ENCODE measurements around the gene KCNG3.

KCNG3 gene

GRCh38 chr2:42486145-42486906 is 7.5 kb downstream of the KCNG3 start:
- no peak for DNase-seq (ENCODE audit: low read depth)

GRCh38 chr2:42480402-42480801 is 13.4 kb downstream of the KCNG3 start:
- DNase-seq (ENCODE audit: low read depth) = no peak

DNA sequence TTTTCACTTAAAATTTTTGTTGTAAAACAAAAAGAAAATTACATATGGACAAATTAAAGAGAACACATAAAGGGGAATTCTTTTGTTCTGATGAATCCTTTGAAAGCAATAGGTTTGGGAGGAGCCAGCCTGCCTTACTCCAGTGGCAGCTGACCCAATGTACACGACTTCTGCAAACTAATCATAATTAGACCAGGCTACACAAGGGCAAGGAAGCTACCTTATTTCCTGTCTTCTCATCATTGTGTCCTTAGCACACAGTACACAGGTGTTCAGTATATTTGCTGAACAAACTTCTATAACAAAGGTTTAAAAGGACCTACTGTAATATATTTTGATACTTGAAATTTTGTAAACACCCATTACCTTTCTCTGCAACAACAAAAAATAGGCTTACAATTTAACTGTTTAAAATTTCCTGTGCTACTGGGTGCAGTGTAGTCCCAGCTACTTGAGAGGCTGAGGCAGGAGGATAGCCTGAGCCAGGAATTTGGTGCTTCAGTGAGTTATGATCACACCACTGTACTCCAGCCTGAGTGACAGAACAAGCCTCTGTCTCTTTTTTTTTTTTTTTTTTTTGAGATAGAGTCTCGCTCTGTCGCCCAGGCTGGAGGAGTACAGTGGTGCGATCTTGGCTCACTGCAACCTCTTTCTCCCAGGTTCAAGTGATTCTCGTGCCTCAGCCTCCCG is 18.9 kb downstream of the KCNG3 start:
- DNase-seq (ENCODE audit: low read depth) = no peak

DNA sequence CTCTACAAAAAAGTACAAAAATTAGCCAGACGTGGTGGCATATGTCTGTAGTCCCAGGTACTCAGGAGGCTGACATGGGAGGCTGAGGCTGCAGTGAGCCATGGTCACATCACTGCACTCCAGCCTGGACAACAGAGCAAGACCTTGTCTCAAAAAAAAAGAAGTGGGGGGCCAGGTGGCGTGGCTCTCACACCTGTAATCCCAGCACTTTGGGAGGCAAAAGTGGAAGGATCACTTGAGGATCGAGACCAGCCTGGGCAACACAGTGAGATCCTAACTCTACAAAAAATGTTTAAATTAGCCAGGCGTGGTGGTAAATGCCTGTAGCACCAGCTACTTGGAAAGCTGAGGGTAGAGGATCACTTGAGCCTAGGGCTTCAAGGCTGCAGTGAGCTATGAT is 23.1 kb downstream of the KCNG3 start:
- DNase-seq (ENCODE audit: low read depth) = no peak

DNA sequence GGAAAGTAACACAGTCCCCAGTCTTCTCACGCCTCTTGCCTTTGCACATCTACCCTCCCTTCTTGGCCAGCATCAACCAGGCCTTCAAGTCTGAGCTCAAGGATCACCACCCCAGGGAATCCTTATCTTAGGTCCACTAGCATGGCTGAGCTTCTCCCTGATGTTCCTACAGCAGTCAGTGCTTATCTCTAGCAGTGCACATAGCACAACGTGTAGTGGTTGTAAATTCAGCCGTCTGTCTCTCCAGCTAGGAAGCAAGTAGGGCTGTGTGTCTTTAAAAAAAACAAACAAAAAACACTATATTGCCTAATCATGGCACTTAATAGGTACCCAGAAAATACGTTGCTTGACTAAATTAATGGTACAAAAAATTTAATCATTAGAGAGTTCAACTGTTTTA is 29.2 kb downstream of the KCNG3 start:
- DNase-seq (ENCODE audit: low read depth) = no peak

DNA sequence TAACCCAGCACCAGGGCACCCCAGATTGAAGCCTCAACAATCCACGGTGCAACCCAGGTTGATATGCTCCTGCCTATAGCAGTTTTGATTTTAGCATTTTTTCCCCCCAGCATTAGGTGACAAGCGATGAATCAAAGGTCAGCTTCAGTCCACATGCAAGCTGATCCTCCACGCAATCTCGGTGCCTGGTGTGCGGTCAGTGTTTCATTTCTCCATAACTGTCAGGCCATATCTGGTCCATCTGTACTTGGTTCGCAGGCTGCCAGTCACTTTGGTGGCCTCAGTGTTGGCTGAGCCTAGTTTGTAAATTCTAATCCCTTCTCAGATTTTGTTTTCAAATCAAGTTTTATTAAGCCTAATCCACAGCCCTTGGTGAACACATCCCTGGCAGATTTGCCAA is 30.2 kb downstream of the KCNG3 start:
- DNase-seq (ENCODE audit: low read depth) = no peak

DNA sequence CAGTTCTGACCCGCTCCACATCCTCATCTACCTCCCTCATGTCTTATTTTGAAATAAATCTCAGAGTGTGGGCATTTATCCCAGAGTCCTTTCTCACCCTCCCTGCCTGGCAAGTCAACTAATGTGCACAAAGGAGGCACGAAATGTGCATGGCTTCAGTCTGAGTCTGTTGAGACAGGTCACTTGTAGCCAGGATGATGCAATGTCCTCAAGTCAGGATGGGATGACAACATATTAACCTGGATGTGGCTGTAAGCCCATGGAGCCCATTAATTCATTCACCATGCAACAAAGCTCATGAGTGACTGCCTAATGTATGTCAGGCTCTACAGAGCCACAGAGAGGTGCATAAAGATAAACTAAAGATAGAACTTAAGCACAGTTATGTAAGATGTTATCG is 34.5 kb downstream of the KCNG3 start:
- no peak for DNase-seq (ENCODE audit: low read depth)

GRCh38 chr2:42458396-42458795 is 35.4 kb downstream of the KCNG3 start:
- DNase-seq (ENCODE audit: low read depth) = no peak

- no peak for DNase-seq (ENCODE audit: low read depth)
Measured at GRCh38 chr2:42457011-42457410, 36.8 kb downstream of the KCNG3 start.

DNA sequence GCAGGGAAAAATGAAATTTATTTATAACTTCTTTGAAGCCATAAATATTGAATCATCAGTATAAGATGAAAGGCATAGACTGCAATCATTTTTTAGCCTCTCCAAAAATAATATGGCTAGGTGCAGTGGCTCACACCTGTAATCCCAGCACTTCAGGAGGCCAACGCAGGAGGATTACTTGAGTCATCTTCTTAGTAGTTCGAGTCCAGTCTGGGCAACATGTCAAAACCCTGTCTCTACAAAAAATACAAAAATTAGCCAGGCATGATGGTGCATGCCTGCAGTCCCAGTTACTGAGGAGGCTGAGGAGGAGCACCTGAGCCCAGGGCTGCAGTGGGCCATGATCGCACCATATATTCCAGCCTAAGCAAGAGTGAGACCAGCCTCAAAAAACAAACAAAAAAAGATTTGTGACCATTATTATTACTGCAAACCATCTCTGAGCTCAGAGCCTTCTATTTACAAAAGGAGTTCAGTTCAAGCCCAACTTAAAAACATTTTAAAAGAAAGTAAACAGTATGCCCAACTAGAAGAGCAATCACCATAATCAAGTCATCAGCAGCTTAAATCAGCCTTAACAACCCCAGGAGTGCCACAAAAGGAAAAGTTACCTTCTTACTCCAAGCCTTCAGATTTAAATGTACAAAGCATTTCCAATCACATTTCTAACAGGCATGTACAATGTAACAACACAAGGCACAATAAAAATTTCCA is 37.5 kb downstream of the KCNG3 start:
- DNase-seq (ENCODE audit: low read depth) = no peak

- no peak for DNase-seq (ENCODE audit: low read depth)
Measured at GRCh38 chr2:42452545-42452944, 41.2 kb downstream of the KCNG3 start.

GRCh38 chr2:42450136-42450535 is 43.6 kb downstream of the KCNG3 start:
- no peak for DNase-seq (ENCODE audit: low read depth)

DNA sequence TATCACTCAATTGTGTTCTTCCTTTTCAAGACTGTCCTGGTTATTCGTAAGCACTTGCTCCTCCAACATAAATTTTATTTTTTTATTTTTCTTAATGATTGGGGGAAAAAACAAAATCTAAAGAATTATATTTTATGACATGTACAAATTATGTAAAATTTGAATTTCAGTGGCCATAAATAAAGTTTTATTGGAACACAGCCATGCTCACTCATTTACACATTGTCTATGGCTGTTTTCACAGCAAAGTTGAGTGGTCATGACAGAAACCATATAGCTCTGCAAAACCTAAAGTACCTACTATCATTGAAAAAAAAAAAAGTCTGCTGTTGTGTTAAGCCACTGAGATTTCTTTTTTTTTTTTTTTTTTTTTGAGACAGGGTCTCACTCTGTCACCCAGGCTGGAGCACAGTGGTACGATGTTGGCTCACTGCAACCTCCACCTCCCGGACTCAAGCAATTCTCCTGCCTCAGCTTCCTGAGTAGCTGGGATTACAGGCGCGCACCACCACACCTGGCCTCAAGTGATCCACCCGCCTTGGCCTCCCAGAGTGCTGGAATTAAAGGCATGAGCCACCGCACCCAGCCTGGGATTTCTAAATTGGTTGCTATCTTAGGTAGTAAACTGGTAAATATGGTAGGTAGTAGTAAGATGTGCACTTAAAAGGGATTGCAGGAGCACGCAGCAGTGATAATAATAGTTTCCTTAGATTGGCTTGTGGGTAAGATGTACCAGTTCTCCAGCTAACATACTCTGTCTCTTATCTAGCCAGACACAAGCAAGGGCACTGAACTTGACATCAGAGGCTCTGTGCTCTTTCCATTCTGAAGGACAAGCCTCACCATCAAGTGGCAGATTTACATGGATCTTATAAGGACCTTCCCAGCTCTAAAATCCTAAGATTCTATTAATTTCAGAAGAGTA is 44.4 kb downstream of the KCNG3 start:
- no peak for DNase-seq (ENCODE audit: low read depth)

DNA sequence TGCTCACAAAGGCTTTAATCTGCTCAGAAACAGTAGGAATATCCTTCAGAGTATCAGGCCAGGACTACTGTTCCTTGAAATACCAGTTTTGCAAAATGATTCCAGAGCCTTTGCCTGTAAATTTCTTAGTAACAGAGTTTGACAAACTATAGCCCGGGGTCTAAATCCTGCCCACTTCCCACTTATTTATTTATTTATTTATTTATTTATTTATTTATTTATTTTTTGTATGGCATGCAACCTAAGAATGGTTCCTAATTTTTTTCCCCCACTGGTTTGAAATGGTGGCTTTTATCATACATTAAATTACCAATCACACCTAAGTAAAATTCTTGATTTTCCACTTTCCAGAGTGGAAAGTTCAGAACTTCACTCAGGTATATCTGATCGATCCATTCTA is 45.6 kb downstream of the KCNG3 start:
- no peak for DNase-seq (ENCODE audit: low read depth)

DNA sequence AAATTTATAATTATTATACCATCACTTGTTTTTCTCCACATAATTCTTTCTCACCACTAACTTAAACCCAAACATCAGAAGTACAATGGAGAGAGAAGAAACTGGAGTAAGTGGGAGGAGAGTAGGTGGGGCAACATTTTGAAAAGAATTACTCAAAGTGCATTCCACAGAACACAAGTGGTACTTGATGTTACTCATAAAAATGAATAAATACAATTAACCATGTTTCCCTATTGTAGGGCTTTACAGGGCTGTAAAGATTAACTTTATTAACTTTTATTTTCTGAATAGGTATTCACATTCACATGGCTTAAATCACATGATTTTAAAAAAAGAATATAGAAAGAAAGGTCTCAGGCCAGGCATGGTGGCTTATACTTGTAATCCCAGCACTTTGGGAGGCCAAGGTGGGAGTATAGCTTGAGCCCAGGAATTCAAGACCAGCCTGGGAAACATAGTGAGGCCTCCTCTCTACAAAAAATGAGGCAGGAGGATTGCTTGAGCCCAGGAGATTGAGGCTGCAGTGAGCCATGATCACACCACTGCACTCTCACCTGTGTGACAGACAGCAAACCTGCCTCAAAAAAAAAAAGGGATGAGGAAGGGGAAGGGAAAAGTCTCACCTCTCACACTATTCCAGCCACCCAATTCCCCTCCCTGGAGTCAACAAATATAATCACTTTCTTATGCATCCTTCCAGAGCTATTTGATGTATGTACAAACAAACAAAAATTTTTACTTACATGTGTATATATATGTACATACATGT is 47.1 kb downstream of the KCNG3 start:
- no peak for DNase-seq (ENCODE audit: low read depth)

DNA sequence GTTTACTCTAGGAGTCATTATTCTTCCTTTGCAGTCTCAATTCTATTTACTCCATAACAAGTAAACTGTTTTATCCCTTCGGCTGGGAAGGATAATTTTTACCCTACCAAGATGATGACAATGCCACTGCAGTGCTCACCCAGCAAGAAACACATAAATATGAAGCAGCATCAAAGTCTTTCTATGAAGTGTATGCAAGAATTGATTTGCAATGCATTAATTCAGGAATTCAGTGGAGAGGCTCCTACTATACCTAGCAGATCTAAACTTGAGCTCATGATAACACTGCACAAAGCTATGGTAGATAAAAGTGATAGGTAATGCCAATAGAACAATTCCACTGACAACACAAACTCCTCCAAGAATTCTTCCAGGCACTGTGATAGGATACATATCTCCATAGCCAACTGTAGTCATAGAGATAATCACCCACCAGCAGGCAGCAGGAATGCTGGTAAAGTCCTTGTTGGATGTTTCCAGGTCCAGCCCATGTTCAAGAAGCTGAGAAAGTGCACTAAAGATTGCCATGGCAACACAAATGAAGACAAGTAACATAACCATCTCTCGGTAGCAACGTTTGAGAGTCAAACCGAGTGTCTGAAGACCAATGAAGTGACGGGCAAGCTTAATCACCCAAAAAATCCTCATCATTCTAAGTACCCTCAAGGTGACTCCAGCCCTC is 49.9 kb downstream of the KCNG3 start:
- DNase-seq (ENCODE audit: low read depth) = no peak

- no peak for DNase-seq (ENCODE audit: low read depth)
Measured at GRCh38 chr2:42442774-42443173, 51.0 kb downstream of the KCNG3 start.

DNA sequence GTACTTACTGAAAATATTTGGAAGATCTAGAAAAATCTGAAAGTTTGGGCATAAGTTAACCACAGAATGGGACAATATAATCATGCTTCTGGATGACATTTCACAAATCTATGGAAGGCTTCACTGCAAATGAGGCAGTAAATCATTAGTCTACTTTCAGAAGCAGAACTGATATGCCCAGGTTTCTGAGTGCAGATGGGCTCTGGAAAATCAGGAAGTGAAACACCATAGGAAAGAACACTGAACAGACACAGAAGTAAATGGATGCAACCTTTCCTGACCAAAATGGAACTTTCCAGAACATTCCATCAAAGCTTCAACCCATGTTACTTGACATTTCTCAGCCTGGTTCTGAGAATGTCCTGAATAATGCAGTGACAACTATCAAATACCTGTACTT is 55.1 kb downstream of the KCNG3 start:
- DNase-seq (ENCODE audit: low read depth) = no peak

DNA sequence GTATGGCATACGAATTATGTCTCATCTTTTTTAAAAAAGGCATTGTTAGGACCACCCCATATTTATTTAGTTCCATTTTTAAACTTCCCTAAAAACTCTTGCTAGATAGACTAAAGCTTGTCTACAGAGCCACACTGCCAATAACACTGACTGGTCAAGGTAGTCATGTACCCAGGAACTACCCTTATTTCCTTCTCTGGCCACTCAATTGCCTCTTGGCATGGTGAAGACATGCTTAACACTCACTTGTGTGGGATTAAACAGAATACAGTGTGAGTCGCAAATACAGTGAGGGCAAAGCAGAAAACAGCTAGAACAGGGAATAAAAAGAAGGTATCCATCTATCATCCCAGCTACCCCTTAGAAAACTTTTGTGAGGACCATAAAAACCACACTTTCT is 57.4 kb downstream of the KCNG3 start:
- no peak for DNase-seq (ENCODE audit: low read depth)

- DNase-seq (ENCODE audit: low read depth) = no peak
Measured at GRCh38 chr2:42435628-42436027, 58.2 kb downstream of the KCNG3 start.

GRCh38 chr2:42430188-42430587 is 63.6 kb downstream of the KCNG3 start:
- DNase-seq (ENCODE audit: low read depth) = no peak
